Panc1 (cell line): Measurements from ENCODE around the gene SLC6A12.

ENCODE experiments used
- CTCF ChIP-seq: fragments of 450-650 bp; IDR thresholded peaks from 2 replicates; pipeline ENCODE4 v1.5.1; 2017; ENCODE audit warnings: mild to moderate bottlenecking
- POLR2AphosphoS5 ChIP-seq: IDR thresholded peaks from 2 replicates; pipeline ENCODE4 v1.6.1; 2012; ENCODE audit warnings: mild to moderate bottlenecking, low read depth, low read length, moderate library complexity
- REST ChIP-seq, 2 experiments: IDR thresholded peaks; 2 replicates each; pipeline ENCODE4 v1.6.1; 2011 to 2012; ENCODE audit warnings: low read depth in 2 of 2, control low read depth in 1 of 2, low read length in 1 of 2, mild to moderate bottlenecking in 1 of 2, moderate library complexity in 1 of 2; ENCODE audit not compliant: insufficient read depth in 1 of 2
- SIN3A ChIP-seq: IDR thresholded peaks from 2 replicates; pipeline ENCODE4 v1.6.1; 2012; ENCODE audit warnings: low read depth, mild to moderate bottlenecking, low read length, moderate library complexity, borderline replicate concordance; ENCODE audit not compliant: insufficient read depth

GRCh38 chr12:152440-152839, 61.5 kb downstream of the SLC6A12 start:
- TF ChIP-seq CTCF (no peak), SIN3A (no peak), REST (IDR thresholded peaks at IDR 0.05; ENCODE audit: insufficient read depth in 1 of 2, low read depth in 2 of 2, low read length in 1 of 2) (no peak), POLR2AphosphoS5 (no peak)
